RKO (cell line): Measurements from ENCODE around the gene NCOA5.

ENCODE experiments used
- DNase-seq: peaks from one replicate; pipeline ENCODE4 v3.0.0-alpha.2; 2016; ENCODE audit warnings: low spot score

NCOA5 gene

GRCh38 chr20:46062151-46062550 lies 27.6 kb downstream of the NCOA5 start:
- DNase-seq = no peak

GRCh38 chr20:46060975-46061374 lies 28.8 kb downstream of the NCOA5 start:
- no peak for DNase-seq

GRCh38 chr20:46060301-46060881 lies 29.4 kb downstream of the NCOA5 start:
- no peak for DNase-seq

GRCh38 chr20:46058599-46059281 lies 31.0 kb downstream of the NCOA5 start:
- DNase-seq = no peak

- DNase-seq = no peak
These were observed 31.7 kb downstream of the NCOA5 start for GRCh38 chr20:46057856-46058598.

GRCh38 chr20:46056970-46057855 lies 32.5 kb downstream of the NCOA5 start:
- peak; percentile 15 for DNase-seq

GRCh38 chr20:46056027-46056833 lies 33.5 kb downstream of the NCOA5 start:
- no peak for DNase-seq

GRCh38 chr20:46055269-46055668 lies 34.5 kb downstream of the NCOA5 start:
- no peak for DNase-seq

- DNase-seq = no peak
These were observed 35.2 kb downstream of the NCOA5 start for GRCh38 chr20:46054606-46055005.

GRCh38 chr20:46053416-46053815 lies 36.3 kb downstream of the NCOA5 start:
- no peak for DNase-seq

GRCh38 chr20:46051556-46052308 lies 38.0 kb downstream of the NCOA5 start:
- DNase-seq = peak; percentile 53

- no peak for DNase-seq
These were observed 38.9 kb downstream of the NCOA5 start for GRCh38 chr20:46050885-46051284.

GRCh38 chr20:46050444-46050843 lies 39.3 kb downstream of the NCOA5 start:
- DNase-seq = no peak

- no peak for DNase-seq
These were observed 39.9 kb downstream of the NCOA5 start for GRCh38 chr20:46049815-46050214.

- DNase-seq = no peak
These were observed 40.6 kb downstream of the NCOA5 start for GRCh38 chr20:46049190-46049589.

- DNase-seq = no peak
These were observed 41.9 kb downstream of the NCOA5 start for GRCh38 chr20:46047821-46048220.

GRCh38 chr20:46046588-46047310 lies 43.0 kb downstream of the NCOA5 start:
- no peak for DNase-seq

GRCh38 chr20:46044896-46045295 lies 44.9 kb downstream of the NCOA5 start:
- no peak for DNase-seq

GRCh38 chr20:46043556-46043955 lies 46.2 kb downstream of the NCOA5 start:
- DNase-seq = no peak
